H1 (cell line): ENCODE results near the gene AFF2. TPM values are rescaled to one million over a fixed set of nuclear protein-coding genes. Genes with fewer than 3 reads are reported as not detected.

Experiments used
- CTCF ChIA-PET: fragments of 300-600 bp; sonication (Branson Sonifier 250); formaldehyde crosslinking; loops from one replicate; lab custom pipeline; 2021; ENCODE audit not compliant: partially characterized antibody; lab: Charles Lee
- POLR2A ChIA-PET: fragments of 300-600 bp; sonication (Branson Sonifier 250); formaldehyde crosslinking; loops from one replicate; lab custom pipeline; 2021; ENCODE audit warnings: inconsistent platforms; ENCODE audit not compliant: partially characterized antibody; lab: Charles Lee
- DNase-seq, 2 experiments: peaks; one replicate each; pipeline versions ENCODE4 v3.0.0 to v3.0.0-alpha.2; 2010 to 2022; ENCODE audit warnings: low spot score in 2 of 2, low read depth in 1 of 2, mixed read lengths in 1 of 2
- FAIRE-seq: peaks from 2 replicates; lab custom pipeline; 2011; peaks lifted over from hg19 to GRCh38; lab: Jason Lieb, UNC
- H2AFZ ChIP-seq: 2 replicates; pipeline ENCODE4 v1.8.1; 2012; ENCODE audit warnings: low read length, inconsistent platforms
- H2AK5ac ChIP-seq: 2 replicates; pipeline ENCODE4 v1.6.1; 2013; ENCODE audit warnings: low read depth, low read length
- H2BK120ac ChIP-seq: replicated peaks from 2 replicates; pipeline ENCODE3; 2013; ENCODE audit warnings: low read depth, low read length, inconsistent platforms
- H2BK12ac ChIP-seq: 2 replicates; pipeline ENCODE4 v1.6.1; 2013; ENCODE audit warnings: low read depth, low read length
- H2BK15ac ChIP-seq: 2 replicates; pipeline ENCODE4 v1.6.1; 2013; ENCODE audit warnings: low read length
- H2BK20ac ChIP-seq: 2 replicates; pipeline ENCODE4 v1.6.1; 2013; ENCODE audit warnings: low read length
- H2BK5ac ChIP-seq: 2 replicates; pipeline ENCODE4 v1.6.1; 2013; ENCODE audit warnings: low read depth, low read length
- H3K14ac ChIP-seq: 2 replicates; pipeline ENCODE4 v1.6.1; 2013; ENCODE audit warnings: inconsistent platforms; ENCODE audit not compliant: insufficient read length
- H3K18ac ChIP-seq: 2 replicates; pipeline ENCODE4 v1.6.1; 2013; ENCODE audit warnings: low read length; ENCODE audit errors: extremely low read depth
- H3K23ac ChIP-seq: 2 replicates; pipeline ENCODE4 v1.6.1; 2013; ENCODE audit warnings: inconsistent platforms; ENCODE audit not compliant: insufficient read length
- H3K23me2 ChIP-seq: 2 replicates; pipeline ENCODE4 v1.6.1; 2013; ENCODE audit warnings: low read depth, low read length
- H3K27ac ChIP-seq: 2 replicates; pipeline ENCODE4 v1.6.1; 2011; ENCODE audit warnings: low read depth, low read length, inconsistent platforms
- H3K27me3 ChIP-seq, 4 experiments: replicated peaks in 1 of 4; 1 replicate in 1 of 4; 2 replicates in 3 of 4; pipeline versions ENCODE4 v1.6.1 to v1.8.1; 2011 to 2013; ENCODE audit warnings: low read length in 3 of 4, mild to moderate bottlenecking in 3 of 4, inconsistent platforms in 2 of 4, mixed read lengths in 2 of 4, moderate library complexity in 1 of 4; ENCODE audit not compliant: control insufficient read depth in 3 of 4, insufficient read depth in 3 of 4; ENCODE audit errors: extremely low read depth in 1 of 4
- H3K36me3 ChIP-seq, 4 experiments: 2 replicates each; pipeline versions ENCODE4 v1.6.1 to v1.8.1; 2011 to 2013; ENCODE audit warnings: mild to moderate bottlenecking in 4 of 4, low read length in 3 of 4, moderate library complexity in 2 of 4, control low read depth in 1 of 4, inconsistent platforms in 1 of 4; ENCODE audit not compliant: insufficient read depth in 4 of 4, control insufficient read depth in 2 of 4
- H3K4ac ChIP-seq: replicated peaks from 2 replicates; pipeline ENCODE3; 2013; ENCODE audit warnings: low read length, low read depth, mixed read lengths, inconsistent platforms; ENCODE audit not compliant: insufficient read length
- H3K4me1 ChIP-seq, 4 experiments: replicated peaks in 1 of 4; 1 replicate in 1 of 4; 2 replicates in 3 of 4; pipeline versions ENCODE4 v1.6.1 to v1.8.1; 2011 to 2013; ENCODE audit warnings: low read length in 3 of 4, inconsistent platforms in 2 of 4, mixed read lengths in 1 of 4; ENCODE audit not compliant: insufficient read depth in 4 of 4, control insufficient read depth in 3 of 4
- H3K4me2 ChIP-seq, 2 experiments: 2 replicates each; pipeline versions ENCODE4 v1.6.1 to v1.8.1; 2011 to 2013; ENCODE audit warnings: low read depth in 2 of 2, low read length in 2 of 2, control low read depth in 1 of 2, inconsistent platforms in 1 of 2, mild to moderate bottlenecking in 1 of 2; ENCODE audit not compliant: insufficient read depth in 1 of 2
- H3K4me3 ChIP-seq, 4 experiments: fragments of 200-600, 300-600 bp in 1 of 4; sonication (generic), shearing (Covaris generic), sonication (Bioruptor Twin) in 1 of 4; 2 replicates each; pipeline versions ENCODE4 v1.5.1 to v1.8.1; 2011 to 2016; ENCODE audit warnings: low read length in 4 of 4, low read depth in 3 of 4, control low read depth in 2 of 4, inconsistent platforms in 2 of 4, mild to moderate bottlenecking in 2 of 4, mixed read lengths in 1 of 4, moderate library complexity in 1 of 4; ENCODE audit not compliant: insufficient read depth in 2 of 4; ENCODE audit errors: extremely low read depth in 1 of 4
- H3K56ac ChIP-seq: replicated peaks from 2 replicates; pipeline ENCODE3; 2013; ENCODE audit warnings: low read depth, mild to moderate bottlenecking, mixed read lengths, low read length, inconsistent platforms; ENCODE audit not compliant: insufficient read length
- H3K79me1 ChIP-seq: 2 replicates; pipeline ENCODE4 v1.6.1; 2013; ENCODE audit warnings: low read depth, low read length, control low read depth
- H3K79me2 ChIP-seq, 2 experiments: 2 replicates each; pipeline versions ENCODE4 v1.6.1 to v1.8.1; 2012 to 2013; ENCODE audit warnings: low read length in 2 of 2, mild to moderate bottlenecking in 2 of 2, inconsistent platforms in 1 of 2; ENCODE audit not compliant: insufficient read depth in 2 of 2, control insufficient read depth in 1 of 2
- H3K9ac ChIP-seq, 4 experiments: replicated peaks in 1 of 4; 1 replicate in 1 of 4; 2 replicates in 3 of 4; pipeline versions ENCODE4 v1.6.1 to v1.8.1; 2011 to 2013; ENCODE audit warnings: low read depth in 3 of 4, low read length in 3 of 4, control low read depth in 2 of 4, mild to moderate bottlenecking in 2 of 4, moderate library complexity in 2 of 4, inconsistent platforms in 1 of 4; ENCODE audit errors: extremely low read depth in 1 of 4
- H3K9me3 ChIP-seq, 2 experiments: 2 replicates each; pipeline versions ENCODE4 v1.6.1 to v1.8.1; 2012 to 2013; ENCODE audit warnings: mild to moderate bottlenecking in 2 of 2, moderate library complexity in 2 of 2, control low read depth in 1 of 2, inconsistent platforms in 1 of 2, low read depth in 1 of 2, low read length in 1 of 2, mixed read lengths in 1 of 2; ENCODE audit not compliant: insufficient read depth in 2 of 2
- H4K20me1 ChIP-seq, 2 experiments: replicated peaks in 1 of 2; 2 replicates each; pipeline versions ENCODE3 to v1.8.1; 2011 to 2013; ENCODE audit warnings: inconsistent platforms in 2 of 2, low read length in 2 of 2, mild to moderate bottlenecking in 1 of 2; ENCODE audit not compliant: insufficient read depth in 2 of 2, control insufficient read depth in 1 of 2
- H4K5ac ChIP-seq: 2 replicates; pipeline ENCODE4 v1.6.1; 2013; ENCODE audit warnings: low read length, low read depth, mixed read lengths, inconsistent platforms; ENCODE audit not compliant: insufficient read length
- H4K8ac ChIP-seq: 2 replicates; pipeline ENCODE4 v1.8.0; 2013; ENCODE audit warnings: mild to moderate bottlenecking, moderate library complexity, low read length, inconsistent platforms; ENCODE audit not compliant: insufficient read depth; ENCODE audit errors: extremely low read depth
- H4K91ac ChIP-seq: replicated peaks from 2 replicates; pipeline ENCODE3; 2013; ENCODE audit warnings: low read length, mixed read lengths, inconsistent platforms; ENCODE audit not compliant: insufficient read length
- BRCA1 ChIP-seq: IDR thresholded peaks from 2 replicates; pipeline ENCODE4 v1.6.1; 2012; ENCODE audit warnings: low read depth, low read length, improper control_type of control experiment
- CHD2 ChIP-seq: IDR thresholded peaks from 2 replicates; pipeline ENCODE4 v1.6.1; 2012; ENCODE audit warnings: low read length, improper control_type of control experiment
- GABPA ChIP-seq: IDR thresholded peaks from 2 replicates; pipeline ENCODE4 v1.6.1; 2011; ENCODE audit warnings: mild to moderate bottlenecking, low read length, moderate library complexity, borderline replicate concordance; ENCODE audit not compliant: insufficient read depth
- SIN3A ChIP-seq, 2 experiments: IDR thresholded peaks in 1 of 2; conservative IDR thresholded peaks in 1 of 2; 2 replicates each; pipeline ENCODE4 v1.6.1; 2011 to 2012; ENCODE audit warnings: low read length in 2 of 2, improper control_type of control experiment in 1 of 2, low read depth in 1 of 2, mild to moderate bottlenecking in 1 of 2
- TAF1 ChIP-seq: IDR thresholded peaks from 2 replicates; pipeline ENCODE4 v1.6.1; 2011; ENCODE audit warnings: mild to moderate bottlenecking, low read depth, low read length
- WGBS, 2 experiments: shearing (Covaris generic) in 1 of 2; methylation state at CpG; one replicate each; pipeline versions ENCODE4 v1.1.6 to v1.1.7; 2013 to 2015; ENCODE audit warnings: low lambda C conversion rate in 2 of 2, mixed read lengths in 2 of 2, inconsistent platforms in 1 of 2, low coverage in 1 of 2, missing lambda C conversion rate in 1 of 2; ENCODE audit not compliant: insufficient replicate concordance in 2 of 2, insufficient coverage in 1 of 2, insufficient read length in 1 of 2; ENCODE audit errors: extremely low coverage in 1 of 2, missing lambda C conversion rate in 1 of 2; 5-methylcytosine and 5-hydroxymethylcytosine counted together
- polyA plus RNA-seq, 7 experiments: library from polyadenylated mRNA; depleted of rRNA in 3 of 7; stranded (reverse) in 5 of 7; unstranded in 2 of 7; fragments of >200 nt in 5 of 7; fragments of 200-250 nt in 2 of 7; gene quantifications; 1 replicate in 5 of 7; 2 replicates in 1 of 7; 4 replicates in 1 of 7; pipeline versions ENCODE4 v1.2.1 to v1.2.3, GENCODE V29; 2011 to 2013; ENCODE audit warnings: missing spikeins in 2 of 7, mixed read lengths in 2 of 7
- total RNA-seq: library from RNA; stranded (reverse); fragmentation: NEBNext Ultra II Directional; extraction: Animal tissue kit (Norgen Biotek cat#: 25700); gene quantifications from 2 replicates; pipeline ENCODE4 v1.2.1, GENCODE V29; 2021

AFF2 gene
- total and polyA plus RNA-seq, 2 of the 8 experiments (the other 6 are each of a cell fraction or from before 2014, with no cell fraction given), result 2.0 to 7.3 TPM

- no peak overlapping the region for H2BK5ac ChIP-seq
- no peak overlapping the region for H3K56ac ChIP-seq
- H3K4me1 ChIP-seq, result no peaks in the 10 kb centered on the region
- no peak overlapping the region for H2AK5ac ChIP-seq
- no peaks in the 10 kb centered on the region for H4K20me1 ChIP-seq
- H3K79me1 ChIP-seq, result no peaks in the 10 kb centered on the region
- no peaks in the 10 kb centered on the region for H3K27me3 ChIP-seq
- TF ChIP-seq BRCA1, result no peak
- no peak for TF ChIP-seq CHD2
- no peak for TF ChIP-seq SIN3A (conservative IDR thresholded peaks at IDR 0.05 in 1 of 2, IDR thresholded peaks at IDR 0.05 in 1 of 2; ENCODE audit: low read depth in 1 of 2, low read length in 2 of 2)
- TF ChIP-seq TAF1, result no peak
- TF ChIP-seq GABPA, result no peak
- TF ChIP-seq, all 59 proteins: peak for 0
- Histone ChIP-seq H3K79me2 (no peaks in the 10 kb centered on the region), H3K14ac (no peak overlapping the region), H3K18ac (no peak overlapping the region), H3K4me3 (no peak overlapping the region), H3K23ac (no peak overlapping the region), H3K23me2 (no peaks in the 10 kb centered on the region), H3K4me2 (no peak overlapping the region), H3K27ac (no peak overlapping the region), H2BK20ac (no peak overlapping the region), H3K36me3 (no peaks in the 10 kb centered on the region), H3K9ac (no peak overlapping the region), H2BK12ac (no peak overlapping the region), H3K4ac (no peak overlapping the region), H4K8ac (no peak overlapping the region), H2BK15ac (no peak overlapping the region), H2BK120ac (no peak overlapping the region), H4K91ac (no peak overlapping the region), H2AFZ (no peak overlapping the region), H3K9me3 (peaks cover 6 to 17% of the 10 kb centered on the region in 2 experiments; a peak in 2 of 4 replicates), H4K5ac (no peak overlapping the region)
- FAIRE-seq, result no peak
- ChIA-PET CTCF (no interaction called here), POLR2A (no interaction called here)
- WGBS, 2 experiments, result 67% methylated on average over 3 of the region's 3 CpGs; no CpG with 5 or more reads in 1 of the 2 experiments
- DNase-seq, result no peak
Observed at GRCh38 chrX:148670277-148670676, 169.9 kb downstream of the AFF2 start.
